OCI-LY7 (cell line): ENCODE measurements around the gene GOLPH3L.

Source experiments
- CTCF ChIP-seq: fragments of 200-600 bp; sonication (generic); conservative IDR thresholded peaks from 2 replicates; pipeline ENCODE4 v1.5.1; 2014; ENCODE audit warnings: mild to moderate bottlenecking, antibody characterized with exemption, low read length, moderate library complexity, mixed read lengths
- EZH2phosphoT487 ChIP-seq: fragments of 200-600 bp; sonication (generic); IDR thresholded peaks from 2 replicates; pipeline ENCODE4 v1.6.1; 2018; ENCODE audit warnings: low read depth, borderline replicate concordance, mild to moderate bottlenecking, mixed run types, antibody characterized with exemption, low read length, moderate library complexity, mixed read lengths

- TF ChIP-seq CTCF (no peak), EZH2phosphoT487 (no peak)
These were observed 11.6 kb upstream of the GOLPH3L start for GRCh38 chr1:150708595-150708994.
